GM12872 (cell line): Measurements from ENCODE around the gene UGGT2.

Experiments
- TF ChIP-seq, protein P1 (sequence below): IDR thresholded peaks from 3 replicates; pipeline ENCODE4 v1.5.1; 2011; ENCODE audit warnings: low read depth, mild to moderate bottlenecking, low read length, moderate library complexity; ENCODE audit not compliant: insufficient read depth

The UGGT2 gene

DNA sequence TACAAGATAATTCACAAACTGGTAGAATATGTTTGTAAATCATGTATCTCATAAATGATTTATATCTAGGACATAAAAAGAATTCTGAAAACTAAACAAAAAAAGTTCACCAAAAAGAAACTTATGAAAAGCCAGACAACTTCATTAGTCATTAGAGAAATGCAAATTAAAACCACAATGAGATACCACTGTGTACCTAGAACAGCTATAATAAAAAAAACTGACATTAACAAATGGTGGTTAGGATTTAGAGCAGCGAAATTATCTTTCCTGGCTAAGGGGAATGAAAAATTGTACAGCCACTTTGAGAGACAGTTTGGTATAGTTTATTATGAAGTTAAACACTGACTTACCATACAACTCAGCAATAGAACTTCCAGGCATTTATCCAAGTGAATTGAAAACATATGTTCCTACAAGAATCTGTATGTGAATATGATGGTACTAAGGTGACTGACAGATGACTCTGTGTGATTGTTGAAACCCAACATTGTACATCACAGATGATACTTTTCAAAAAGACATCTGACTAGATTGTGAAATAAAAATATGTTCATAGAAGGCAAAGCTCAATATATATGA is 41.8 kb downstream of the UGGT2 start:
- TF ChIP-seq, protein P1, sequence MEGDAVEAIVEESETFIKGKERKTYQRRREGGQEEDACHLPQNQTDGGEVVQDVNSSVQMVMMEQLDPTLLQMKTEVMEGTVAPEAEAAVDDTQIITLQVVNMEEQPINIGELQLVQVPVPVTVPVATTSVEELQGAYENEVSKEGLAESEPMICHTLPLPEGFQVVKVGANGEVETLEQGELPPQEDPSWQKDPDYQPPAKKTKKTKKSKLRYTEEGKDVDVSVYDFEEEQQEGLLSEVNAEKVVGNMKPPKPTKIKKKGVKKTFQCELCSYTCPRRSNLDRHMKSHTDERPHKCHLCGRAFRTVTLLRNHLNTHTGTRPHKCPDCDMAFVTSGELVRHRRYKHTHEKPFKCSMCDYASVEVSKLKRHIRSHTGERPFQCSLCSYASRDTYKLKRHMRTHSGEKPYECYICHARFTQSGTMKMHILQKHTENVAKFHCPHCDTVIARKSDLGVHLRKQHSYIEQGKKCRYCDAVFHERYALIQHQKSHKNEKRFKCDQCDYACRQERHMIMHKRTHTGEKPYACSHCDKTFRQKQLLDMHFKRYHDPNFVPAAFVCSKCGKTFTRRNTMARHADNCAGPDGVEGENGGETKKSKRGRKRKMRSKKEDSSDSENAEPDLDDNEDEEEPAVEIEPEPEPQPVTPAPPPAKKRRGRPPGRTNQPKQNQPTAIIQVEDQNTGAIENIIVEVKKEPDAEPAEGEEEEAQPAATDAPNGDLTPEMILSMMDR: no peak

- TF ChIP-seq, protein P1: no peak
These were observed 49.9 kb downstream of the UGGT2 start for GRCh38 chr13:96003304-96003703.

DNA sequence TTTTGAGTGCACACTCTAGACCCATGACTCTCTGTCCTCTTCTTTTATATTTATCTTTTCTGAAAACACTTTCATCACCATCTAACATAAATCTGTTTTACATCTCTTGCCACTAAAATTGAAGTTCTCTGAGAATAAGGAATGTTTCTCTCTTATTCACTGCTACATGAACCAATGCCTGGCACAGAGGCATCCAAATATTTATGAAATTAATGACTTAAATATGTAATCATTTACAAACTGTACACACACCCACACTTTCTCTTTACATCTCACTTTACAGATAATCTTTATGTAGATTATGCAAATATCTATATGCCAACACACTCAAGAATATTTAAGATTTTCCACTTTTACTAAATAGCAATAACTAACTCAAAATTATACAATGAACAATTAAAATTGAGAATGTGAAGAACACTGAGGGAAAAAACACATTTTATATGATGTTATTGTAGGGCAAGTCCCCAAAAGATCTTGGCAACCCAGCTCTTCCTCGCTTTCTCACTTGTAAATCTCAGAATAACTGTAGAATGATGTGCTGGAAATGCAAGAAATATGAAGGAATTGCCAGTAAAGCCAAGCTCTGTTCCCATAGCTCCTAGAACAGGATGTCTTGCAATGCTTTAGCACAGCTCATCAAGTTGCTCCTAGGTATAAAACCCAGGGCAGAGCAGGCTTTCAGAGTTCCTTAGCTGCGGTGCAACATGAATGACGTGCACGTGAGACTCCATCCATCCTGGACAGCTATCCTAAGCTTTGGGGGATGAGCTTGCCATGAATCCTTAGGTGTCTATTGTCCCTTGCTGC is 50.7 kb downstream of the UGGT2 start:
- TF ChIP-seq, protein P1: no peak

DNA sequence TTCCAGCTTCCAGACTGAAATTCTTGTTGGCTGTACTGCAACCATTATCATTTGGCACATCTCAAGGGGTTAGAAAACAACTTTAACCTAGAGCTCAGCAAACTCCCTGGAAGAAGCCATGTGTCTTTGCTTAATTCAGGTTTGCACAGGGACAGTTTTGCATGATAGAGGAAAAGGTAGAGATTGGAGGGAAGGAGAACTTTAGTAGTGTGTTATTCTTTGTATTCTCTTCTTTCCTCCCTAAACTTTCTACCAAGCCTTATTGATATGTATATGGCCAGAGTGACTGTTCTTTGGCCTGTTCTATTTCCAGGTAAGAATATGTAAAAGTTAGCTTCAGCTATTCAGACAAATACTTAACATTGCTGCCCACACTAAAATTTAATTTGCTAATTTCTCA is 53.1 kb downstream of the UGGT2 start:
- TF ChIP-seq, protein P1: no peak

- TF ChIP-seq, protein P1: no peak
These were observed 65.4 kb downstream of the UGGT2 start for GRCh38 chr13:95987841-95988240.

DNA sequence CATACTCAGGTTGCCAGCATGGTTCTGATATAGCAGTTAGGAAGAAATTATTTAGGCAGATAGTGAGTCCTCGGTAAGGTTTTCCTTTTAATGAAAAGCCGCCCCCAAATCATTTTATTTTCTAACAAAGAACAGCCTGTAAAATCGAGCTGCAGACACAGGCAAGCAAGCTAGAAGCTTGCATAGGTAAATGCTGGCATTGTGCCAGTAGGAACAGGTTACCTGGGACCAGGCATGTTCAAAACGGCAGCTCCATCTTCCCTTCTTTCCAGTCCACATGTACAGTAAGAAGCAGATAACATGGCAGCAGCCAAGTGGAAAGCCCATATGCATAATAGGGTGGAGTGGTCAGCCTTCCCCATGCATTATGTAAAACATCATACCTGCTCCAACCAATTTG is 71.1 kb downstream of the UGGT2 start:
- TF ChIP-seq, protein P1: no peak

GRCh38 chr13:95970878-95971277 is 82.3 kb downstream of the UGGT2 start:
- TF ChIP-seq, protein P1: no peak
